Forelimb muscle (tissue), 1 donor: ENCODE data around the gene DPY19L2. TPM values are rescaled to one million over a fixed set of nuclear protein-coding genes. Genes with fewer than 3 reads are reported as not detected.
"Not testable (repeated sequence)": the region's sequence is repeated elsewhere in the genome, so short reads cannot be mapped to it uniquely, and the experiment has no call there.

Source experiments
- DNase-seq: peaks from one replicate; pipeline ENCODE4 v3.0.0-alpha.2; 2013; ENCODE audit warnings: low read depth
- polyA plus RNA-seq: library from polyadenylated mRNA; unstranded; fragments of 120-200 nt; gene quantifications from one replicate; pipeline ENCODE4 v1.2.1, GENCODE V29; 2013; ENCODE audit not compliant: insufficient read length

The DPY19L2 gene
- polyA plus RNA-seq, 1 donor, result 10.4 TPM

DNA sequence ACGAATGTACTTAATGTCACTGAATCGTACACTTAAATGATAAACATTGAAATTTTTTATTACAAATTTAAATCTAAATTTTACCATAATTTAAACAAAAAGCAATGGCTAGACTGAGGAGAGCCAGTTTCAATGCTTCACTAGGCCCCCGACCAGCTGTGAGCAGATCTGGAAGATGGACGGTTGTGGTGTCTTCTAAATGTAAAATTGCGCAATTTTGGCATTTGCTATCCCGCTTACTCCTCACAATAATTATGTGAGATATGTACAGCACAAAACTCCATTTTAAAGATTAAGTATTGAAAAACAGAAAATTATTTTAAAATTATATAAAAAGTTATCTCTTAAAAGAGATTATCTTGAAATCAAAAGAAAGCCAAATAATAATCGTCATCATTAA is 5.3 kb downstream of the DPY19L2 start:
- DNase-seq, result not testable (repeated sequence)

DNA sequence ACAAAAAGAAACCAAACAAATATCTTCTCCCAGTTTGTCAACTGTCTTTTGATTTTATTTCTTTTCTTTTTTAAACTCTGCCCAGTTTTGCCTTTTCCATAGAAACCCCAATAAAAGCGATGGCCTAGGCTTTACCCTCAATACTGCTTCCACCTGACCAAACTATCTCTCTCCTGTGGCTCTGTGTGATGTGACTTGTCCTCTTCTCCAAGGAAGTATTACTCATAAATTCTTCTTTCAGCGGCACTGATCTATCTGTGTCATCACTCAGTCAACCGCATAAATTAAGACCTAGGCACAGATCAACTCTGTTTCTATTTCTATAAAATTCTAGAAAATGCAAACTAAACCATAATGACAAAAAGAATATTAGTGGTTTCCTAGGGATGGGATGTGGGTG is 9.8 kb downstream of the DPY19L2 start:
- DNase-seq, result not testable (repeated sequence)

DNA sequence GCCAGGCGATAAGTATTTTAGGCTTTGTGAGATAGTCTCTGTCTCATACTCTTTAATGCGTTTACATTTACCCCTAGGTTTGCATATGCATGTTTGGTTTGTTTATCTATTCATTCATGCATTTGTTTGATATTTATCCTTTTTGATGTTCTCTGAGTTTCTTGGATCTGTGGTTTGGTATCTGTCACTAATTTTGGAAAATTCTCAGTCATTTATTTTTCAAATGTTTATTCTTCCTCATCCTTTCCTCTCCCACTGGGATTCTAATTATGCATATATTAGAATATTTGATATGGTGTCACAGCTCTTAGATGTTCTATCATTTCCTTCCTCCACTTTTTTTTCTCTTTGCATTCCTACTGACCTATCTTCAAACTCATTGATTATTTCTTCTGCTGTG is 11.9 kb downstream of the DPY19L2 start:
- not testable (repeated sequence) for DNase-seq

DNA sequence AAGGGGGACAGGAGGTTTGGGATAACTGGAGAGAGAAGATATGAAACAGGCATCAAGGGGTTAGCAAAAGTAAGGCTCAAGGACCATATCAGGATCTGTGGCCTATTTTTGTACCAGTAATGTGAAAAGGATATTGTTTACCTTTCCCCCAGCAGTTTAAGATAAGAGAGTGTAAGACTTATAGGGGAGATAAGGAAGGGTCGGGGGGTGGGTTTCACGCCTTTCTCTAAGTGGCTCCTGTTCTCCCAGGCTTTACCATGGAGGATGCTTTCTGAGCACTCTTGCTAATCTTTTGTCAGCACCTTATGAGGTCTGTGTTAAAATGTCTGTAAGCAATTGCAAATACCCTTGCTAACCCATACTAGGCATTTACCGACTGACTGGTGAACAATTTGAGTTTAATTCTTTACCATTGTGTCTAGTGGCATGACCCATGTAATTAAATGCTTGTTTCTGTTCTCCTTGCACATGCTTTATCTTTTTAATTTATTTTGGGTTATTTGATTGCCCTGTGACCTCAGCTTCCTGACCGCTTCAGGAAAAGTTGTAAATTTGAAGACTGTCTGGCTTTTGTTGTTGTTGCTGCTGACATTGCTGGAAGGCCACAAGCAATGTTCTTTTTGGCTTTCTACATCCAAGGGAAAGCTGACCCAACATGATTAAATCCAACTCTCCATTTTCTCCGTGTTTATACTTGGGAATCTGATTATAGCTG is 12.6 kb downstream of the DPY19L2 start:
- not testable (repeated sequence) for DNase-seq

DNA sequence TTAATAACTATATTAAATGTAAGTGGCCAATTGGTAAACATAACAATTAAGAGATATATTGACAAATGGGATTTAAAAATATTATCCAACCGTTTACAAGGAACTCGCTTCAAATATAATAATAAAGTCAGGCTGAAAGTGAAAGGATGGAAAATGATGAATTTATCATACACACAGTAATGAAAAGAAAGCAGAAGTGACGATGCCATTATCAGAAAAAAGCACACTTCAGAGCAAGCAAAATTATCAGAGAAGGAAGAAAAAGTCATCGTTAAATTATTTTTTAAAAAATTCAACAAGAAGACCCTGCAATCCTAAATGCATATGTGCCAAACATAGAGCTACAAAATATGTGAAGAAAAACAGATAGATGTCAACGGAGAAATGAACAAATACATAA is 13.8 kb downstream of the DPY19L2 start:
- DNase-seq, result not testable (repeated sequence)

DNA sequence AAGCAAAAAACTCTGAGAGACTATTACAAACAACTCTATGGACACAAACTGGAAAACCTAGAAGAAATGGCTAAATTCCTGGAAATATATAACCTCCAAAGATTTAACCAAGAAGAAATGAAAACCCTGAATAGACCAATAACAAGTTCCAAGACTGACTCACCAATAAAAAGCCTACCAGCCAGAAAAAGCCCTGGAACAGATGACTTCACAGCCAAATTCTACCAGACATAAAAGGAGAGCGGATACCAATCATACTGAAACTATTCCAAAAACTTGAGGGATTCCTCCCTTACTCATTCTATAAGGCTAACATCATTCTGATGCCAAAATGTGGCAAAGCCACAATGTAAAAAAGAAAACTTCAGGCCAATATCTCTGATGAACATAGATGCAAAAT is 18.8 kb downstream of the DPY19L2 start:
- DNase-seq, result not testable (repeated sequence)

DNA sequence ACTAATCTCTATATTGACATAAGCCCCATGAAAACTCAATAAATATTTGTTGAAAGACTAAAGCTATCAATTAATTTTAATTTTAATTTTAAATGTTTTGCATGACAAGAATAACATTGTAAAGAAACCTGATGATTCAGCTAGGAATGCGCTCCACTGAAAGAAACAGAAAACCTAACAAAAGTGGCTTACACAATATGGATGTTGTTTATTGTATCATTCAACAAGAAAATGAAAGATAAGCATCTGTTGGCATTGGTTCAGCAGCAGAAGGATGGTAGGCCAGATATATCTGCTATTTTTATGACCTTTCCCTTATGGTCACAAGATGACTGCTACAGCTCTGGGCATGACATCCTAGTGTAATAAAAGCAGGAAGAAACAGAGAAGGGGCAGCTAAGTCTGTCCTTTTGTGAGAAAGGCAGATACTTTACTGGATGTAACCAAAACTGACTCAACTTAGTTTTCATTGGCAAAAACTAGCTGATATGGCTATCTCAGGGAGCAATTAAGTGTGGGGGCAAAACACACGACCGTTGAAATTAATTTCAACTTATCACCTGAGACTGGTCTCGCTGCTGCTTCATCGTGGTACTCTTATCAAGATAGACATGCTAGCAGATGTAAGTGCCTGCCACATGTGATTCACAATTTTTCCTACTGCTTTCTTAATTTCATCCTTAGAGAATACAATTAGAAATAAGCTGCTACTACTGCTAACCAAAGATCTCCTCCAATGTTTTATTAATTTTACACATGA is 24.7 kb downstream of the DPY19L2 start:
- not testable (repeated sequence) for DNase-seq

DNA sequence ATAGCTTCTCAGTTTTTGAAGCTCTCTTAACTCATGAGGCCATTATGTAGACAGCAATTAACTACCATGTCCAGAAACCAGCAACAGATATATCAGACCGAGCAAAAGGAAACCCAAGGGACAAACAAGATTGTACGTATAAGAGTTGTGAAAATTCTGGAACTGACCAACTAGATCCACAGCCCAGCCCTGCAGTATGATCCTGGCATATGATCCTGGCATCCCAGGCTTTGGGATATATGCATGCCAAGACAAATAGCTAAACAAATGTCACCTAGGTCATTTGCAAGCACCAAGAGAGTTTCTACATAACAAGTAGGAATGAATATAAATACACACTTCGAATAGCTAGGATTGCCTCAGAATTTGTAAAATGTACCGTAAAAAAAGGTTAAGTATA is 44.0 kb downstream of the DPY19L2 start:
- not testable (repeated sequence) for DNase-seq

DNA sequence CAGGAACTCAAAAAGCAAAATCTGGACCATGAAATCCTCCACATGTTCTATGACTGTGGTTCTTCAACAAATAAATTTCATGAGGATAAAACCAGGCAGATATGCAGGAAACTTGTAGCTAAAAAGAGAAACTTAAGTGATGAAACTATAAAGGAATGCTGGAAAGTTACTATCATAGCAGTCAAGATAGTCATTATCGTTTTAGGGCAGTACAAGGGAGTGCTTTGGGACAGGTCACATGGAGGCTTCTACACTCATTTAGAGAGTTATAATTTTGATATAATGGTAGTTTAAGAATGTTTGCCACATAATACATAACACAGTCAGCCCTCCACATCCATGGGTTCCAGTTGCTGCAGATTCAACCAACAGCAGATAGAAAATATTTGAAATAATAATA is 52.7 kb downstream of the DPY19L2 start:
- DNase-seq, result not testable (repeated sequence)

GRCh38 chr12:63611285-63611684 is 57.0 kb downstream of the DPY19L2 start:
- not testable (repeated sequence) for DNase-seq

DNA sequence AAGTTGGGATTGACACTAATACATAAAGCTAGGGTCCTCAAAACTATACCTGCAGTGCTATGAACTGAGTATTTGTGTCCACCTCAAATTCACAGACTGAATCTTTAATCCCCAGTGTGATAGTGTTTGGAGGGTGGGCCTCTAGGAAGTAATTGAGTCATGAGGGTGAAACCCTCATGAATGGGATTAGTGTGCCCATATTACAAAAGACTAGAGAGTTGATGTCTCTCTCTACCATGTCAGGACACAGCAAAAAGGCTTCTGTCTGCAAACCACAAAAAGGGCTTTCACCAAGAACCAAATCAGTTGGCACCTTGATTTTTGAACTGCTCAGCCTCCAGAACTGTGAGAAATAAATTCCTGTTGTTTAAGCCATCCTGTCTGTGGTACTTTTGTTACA is 59.0 kb downstream of the DPY19L2 start:
- DNase-seq, result not testable (repeated sequence)

DNA sequence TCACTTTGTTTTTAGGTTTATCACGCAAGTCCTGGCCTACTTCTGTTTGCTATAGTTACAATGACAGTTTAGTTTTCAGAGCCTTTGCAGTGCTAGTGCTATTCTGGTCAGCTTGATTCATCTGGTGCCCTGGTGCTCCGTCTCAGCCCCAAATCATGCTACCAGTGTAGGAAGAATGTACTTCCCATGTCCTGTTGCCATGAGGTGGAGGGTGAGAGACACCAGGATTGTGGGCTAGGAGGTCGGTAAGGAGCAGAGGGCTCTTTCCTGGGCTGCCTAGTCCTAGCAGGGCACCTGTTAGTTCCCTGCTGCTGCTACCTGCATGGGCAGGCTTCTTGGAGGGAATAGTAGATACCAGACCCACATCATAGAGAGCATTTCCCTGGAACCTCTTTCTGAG is 63.3 kb downstream of the DPY19L2 start:
- not testable (repeated sequence) for DNase-seq

DNA sequence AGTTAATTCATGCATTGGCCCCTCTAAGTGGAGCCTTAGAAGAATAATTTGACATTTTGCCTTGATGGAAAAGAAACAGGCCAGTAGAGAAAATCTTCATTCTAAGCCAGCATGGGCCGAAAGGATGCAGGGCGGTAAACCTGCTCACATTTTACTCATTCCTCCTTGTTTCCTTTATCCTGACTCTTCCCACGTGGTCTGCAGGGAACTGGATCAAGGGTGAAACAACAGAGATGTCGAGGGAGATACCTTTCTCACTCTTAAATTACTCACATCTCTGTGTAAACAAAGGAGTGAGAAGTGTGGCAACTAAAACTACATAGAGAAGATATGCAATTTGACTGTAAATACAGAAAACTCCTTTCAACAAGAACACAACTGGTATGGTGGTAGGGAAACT is 73.5 kb downstream of the DPY19L2 start:
- not testable (repeated sequence) for DNase-seq

DNA sequence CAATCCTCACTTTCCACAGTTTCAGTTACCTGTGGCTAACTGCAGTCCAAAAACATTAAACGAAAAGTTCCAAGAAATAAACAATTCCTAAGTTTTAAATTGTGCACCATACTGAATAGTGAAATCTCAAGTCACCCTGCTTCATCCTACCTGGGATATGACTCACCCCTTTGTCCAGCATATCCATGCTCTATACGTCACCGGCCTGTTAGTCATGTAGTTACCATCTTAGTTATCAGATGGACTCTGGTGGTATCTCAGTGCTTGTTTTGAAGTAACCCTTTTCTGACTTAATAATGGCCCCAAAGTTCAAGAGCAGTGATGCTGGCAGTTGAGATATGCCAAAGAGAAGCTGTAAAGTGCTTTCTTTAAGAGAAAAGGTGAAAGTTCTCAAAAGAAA is 83.9 kb downstream of the DPY19L2 start:
- DNase-seq, result not testable (repeated sequence)

DNA sequence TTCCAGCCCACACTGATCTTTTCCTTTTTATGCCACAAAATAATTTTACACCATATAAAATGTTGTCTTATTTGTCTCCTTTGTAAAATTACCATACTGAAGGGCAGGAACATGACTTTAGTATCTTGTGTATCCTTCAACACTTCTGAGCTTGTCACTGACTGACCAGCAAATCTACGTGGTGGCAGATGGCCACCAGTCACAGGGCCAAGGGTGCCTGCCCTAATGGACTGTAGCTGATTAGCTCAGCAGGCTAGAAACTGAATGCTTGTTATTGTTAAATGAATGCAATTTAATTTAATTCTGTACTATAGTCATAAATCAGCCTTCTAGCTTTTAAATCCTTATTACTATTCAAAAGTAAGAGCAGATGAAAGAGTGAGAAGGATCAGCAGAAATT is 85.0 kb downstream of the DPY19L2 start:
- DNase-seq, result not testable (repeated sequence)

DNA sequence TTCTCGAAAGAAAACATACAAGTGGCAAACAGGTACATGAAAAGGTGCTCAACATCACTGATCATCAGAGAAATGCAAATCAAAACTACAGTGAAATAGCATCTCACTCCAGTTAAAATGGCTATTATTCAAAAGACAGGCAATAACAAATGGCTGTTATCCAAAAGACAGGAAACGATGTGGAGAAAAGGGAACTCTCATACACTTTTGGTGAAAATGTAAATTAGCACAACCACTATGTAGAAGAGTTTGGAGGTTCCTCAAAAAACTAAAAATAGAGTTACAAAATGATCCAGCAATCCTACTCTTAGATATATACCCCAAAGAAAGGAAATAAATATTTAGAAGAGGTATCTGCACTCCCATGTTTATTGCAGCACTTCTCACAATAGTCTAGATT is 90.7 kb downstream of the DPY19L2 start:
- DNase-seq, result not testable (repeated sequence)

- not testable (repeated sequence) for DNase-seq
Observed at GRCh38 chr12:63572038-63572437, 96.3 kb downstream of the DPY19L2 start.

- DNase-seq, result not testable (repeated sequence)
Observed at GRCh38 chr12:63558445-63558844, 109.8 kb downstream of the DPY19L2 start.

GRCh38 chr12:63551397-63551796 is 116.9 kb downstream of the DPY19L2 start:
- not testable (repeated sequence) for DNase-seq

DNA sequence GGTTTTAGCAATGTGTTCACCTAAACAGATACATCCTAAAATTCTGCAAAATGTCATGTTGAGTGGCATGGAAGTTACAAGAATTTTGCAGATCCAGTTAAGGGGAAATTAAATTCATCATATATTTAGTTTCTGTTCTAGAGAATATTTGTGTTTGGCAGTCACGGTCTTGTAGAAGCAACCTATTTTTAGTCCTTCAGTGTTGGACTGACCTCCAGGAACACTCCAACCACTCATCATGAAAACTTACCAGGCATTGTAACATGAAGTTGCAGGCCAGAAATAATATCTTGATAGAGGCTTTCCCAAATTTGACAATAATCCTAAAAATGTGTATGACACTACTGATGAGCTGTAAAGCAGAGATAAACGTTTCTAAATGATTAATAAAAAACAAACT is 119.3 kb downstream of the DPY19L2 start:
- DNase-seq, result not testable (repeated sequence)

DNA sequence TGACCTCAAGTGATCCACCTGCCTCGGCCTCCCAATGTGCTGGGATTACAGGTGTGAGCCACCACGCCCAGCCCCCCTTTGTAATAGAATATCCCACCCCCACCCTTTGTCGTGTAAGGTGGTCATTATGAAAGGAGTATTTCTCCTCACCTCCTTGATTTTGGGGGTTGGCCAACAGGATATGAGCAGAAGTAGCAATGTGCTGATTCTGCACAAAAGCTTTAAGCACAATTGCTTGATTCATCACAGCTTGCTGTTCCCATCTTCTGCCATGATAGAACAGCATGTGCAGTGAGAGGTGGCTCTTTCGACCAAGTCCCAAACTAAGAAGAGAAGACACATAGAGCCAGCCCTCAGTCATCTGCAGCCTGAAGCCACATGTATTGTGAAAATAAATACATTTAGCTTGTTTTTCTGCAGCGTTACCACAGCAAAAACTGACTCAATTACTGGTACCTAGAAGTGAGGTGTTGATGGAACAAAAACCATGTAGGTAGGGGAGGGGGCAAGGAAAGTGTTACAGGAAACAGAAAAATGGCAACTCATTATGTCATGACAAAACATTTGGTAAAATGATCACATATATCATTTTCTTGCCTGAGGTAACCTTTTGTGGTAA is 122.9 kb downstream of the DPY19L2 start:
- DNase-seq, result not testable (repeated sequence)

DNA sequence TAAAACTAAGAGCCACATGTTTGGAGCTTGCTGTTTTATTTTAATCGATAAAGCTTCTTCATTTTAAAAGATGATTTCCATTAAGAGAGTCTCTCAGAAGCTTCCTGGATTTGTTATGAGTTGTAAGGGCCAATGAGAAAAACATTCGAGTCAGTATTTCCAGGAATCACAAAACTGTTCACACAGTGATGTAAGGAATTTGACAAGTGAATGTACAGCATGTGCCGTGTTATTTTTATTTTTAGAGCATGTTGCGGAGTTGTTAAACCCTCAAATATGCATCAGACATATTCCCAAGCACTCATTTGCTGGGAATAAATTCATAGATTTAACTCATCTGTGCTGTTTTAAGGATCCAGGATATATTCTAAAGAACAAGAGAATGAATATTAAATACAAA is 129.6 kb downstream of the DPY19L2 start:
- DNase-seq, result not testable (repeated sequence)
